BLaER1 (cell line): ENCODE results near the gene SOX10.
A peak's percentile ranks its signal among the peaks of the same experiment; 100 is the strongest.
"Not testable (repeated sequence)": the region's sequence is repeated elsewhere in the genome, so short reads cannot be mapped to it uniquely, and the experiment has no call there.

ENCODE experiments used
- H3K27ac ChIP-seq: shearing (Covaris generic); formaldehyde crosslinking; 2 replicates; pipeline ENCODE4 v1.8.1; 2022
- H3K27me3 ChIP-seq: shearing (Covaris generic); formaldehyde crosslinking; 2 replicates; pipeline ENCODE4 v1.8.1; 2022
- H3K36me3 ChIP-seq: shearing (Covaris generic); formaldehyde crosslinking; 2 replicates; pipeline ENCODE4 v1.8.1; 2022
- H3K4me1 ChIP-seq: shearing (Covaris generic); formaldehyde crosslinking; 2 replicates; pipeline ENCODE4 v1.8.1; 2022
- H3K4me2 ChIP-seq: shearing (Covaris generic); formaldehyde crosslinking; 2 replicates; pipeline ENCODE4 v1.8.1; 2022
- H3K4me3 ChIP-seq: shearing (Covaris generic); formaldehyde crosslinking; 2 replicates; pipeline ENCODE4 v1.8.1; 2022
- H3K9ac ChIP-seq: shearing (Covaris generic); formaldehyde crosslinking; 2 replicates; pipeline ENCODE4 v1.8.1; 2022
- H3K9me3 ChIP-seq: shearing (Covaris generic); formaldehyde crosslinking; 2 replicates; pipeline ENCODE4 v1.8.1; 2022
- H4K20me1 ChIP-seq: shearing (Covaris generic); formaldehyde crosslinking; 2 replicates; pipeline ENCODE4 v1.8.1; 2022
- Cebpa-rat ChIP-seq: shearing (Covaris generic); IDR thresholded peaks from 2 replicates; pipeline ENCODE4 v1.8.1; 2022

The SOX10 gene

GRCh38 chr22:37967147-37967546 is 17.2 kb downstream of the SOX10 start:
- Histone ChIP-seq H3K4me1 (peaks cover 9% of the 10 kb centered on the region), H3K9ac (no peak overlapping the region), H4K20me1 (peaks cover 24% of the 10 kb centered on the region), H3K9me3 (no peaks in the 10 kb centered on the region), H3K36me3 (peaks cover 75% of the 10 kb centered on the region), H3K4me3 (no peak overlapping the region), H3K27me3 (no peaks in the 10 kb centered on the region), H3K27ac (no peak overlapping the region), H3K4me2 (no peak overlapping the region)
- TF ChIP-seq Cebpa-rat = no peak

DNA sequence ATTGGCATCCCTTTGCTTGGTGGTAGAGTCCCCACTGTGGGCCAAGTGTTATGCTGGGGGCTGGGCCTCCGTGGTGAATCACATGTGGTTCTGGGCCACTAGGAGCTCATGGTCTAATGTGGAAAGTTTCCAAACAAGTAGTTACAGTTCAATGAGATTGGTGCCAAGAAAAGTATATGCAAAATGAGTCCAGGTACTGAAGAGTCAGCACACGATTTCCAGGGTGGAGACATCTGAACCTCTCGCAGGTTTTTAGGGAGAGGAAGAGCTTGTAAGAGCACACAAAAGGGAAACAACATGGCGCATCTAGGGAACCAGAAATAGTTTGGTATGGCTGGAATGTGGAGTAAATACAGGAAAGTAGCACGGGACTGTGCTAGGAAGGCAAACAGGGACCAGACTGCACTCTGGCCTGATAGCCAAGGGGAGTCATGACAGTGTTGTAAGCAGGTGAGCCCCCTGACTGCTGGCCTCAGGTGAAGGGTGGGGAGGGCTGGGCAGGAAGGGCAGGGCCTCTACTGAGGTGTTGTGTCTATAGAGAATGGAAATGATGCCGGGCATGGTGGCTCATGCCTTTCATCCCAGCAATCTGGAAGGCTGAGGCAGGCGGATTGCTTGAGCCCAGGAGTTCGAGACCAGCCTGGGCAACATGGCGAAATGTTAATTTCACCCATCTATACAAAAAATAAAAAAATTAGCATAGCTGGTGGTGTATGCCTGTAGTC is 18.3 kb downstream of the SOX10 start:
- Histone ChIP-seq H3K36me3 (peaks cover 84% of the 10 kb centered on the region), H3K4me1 (peaks cover 9% of the 10 kb centered on the region), H3K9me3 (no peaks in the 10 kb centered on the region), H3K27ac (no peak overlapping the region), H3K27me3 (no peaks in the 10 kb centered on the region), H4K20me1 (peaks cover 24% of the 10 kb centered on the region), H3K4me2 (no peak overlapping the region), H3K4me3 (no peak overlapping the region), H3K9ac (no peak overlapping the region)
- no peak for TF ChIP-seq Cebpa-rat

- Histone ChIP-seq H3K4me3 (no peak overlapping the region), H3K27me3 (no peaks in the 10 kb centered on the region), H3K4me2 (no peak overlapping the region), H4K20me1 (peaks cover 35% of the 10 kb centered on the region), H3K36me3 (peaks cover 95% of the 10 kb centered on the region), H3K9ac (no peak overlapping the region), H3K27ac (no peak overlapping the region), H3K4me1 (no peaks in the 10 kb centered on the region), H3K9me3 (no peaks in the 10 kb centered on the region)
- TF ChIP-seq Cebpa-rat = no peak
Observed at GRCh38 chr22:37961062-37961461, 23.3 kb downstream of the SOX10 start.

DNA sequence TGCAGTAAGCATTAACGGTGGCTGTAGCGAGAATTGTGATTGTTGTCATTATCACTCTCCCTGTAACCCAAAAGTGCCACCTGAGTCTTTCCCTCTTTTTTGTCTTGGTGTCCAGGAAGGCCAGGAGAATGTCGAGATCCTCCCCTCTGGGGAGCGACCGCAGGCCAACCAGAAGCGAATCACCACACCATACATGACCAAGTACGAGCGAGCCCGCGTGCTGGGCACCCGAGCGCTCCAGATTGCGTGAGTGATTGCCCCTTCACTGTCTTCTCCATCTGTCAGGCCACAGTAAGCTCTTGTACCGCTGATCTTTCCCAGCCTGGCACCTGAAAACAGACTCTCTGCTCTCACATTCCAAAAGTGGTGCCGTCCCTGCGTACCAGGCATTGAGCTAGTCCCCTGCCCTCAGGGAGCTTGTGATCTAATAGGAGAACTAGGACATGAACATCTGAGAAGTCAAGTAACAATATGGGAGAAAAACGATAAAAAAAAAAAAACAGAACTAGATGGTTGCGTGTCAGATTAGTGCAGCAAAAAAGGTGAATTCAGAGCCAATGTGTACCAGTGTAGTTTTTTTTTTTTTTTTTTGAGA is 25.0 kb downstream of the SOX10 start:
- Histone ChIP-seq H3K9me3 (no peaks in the 10 kb centered on the region), H3K4me3 (no peak overlapping the region), H3K27me3 (no peaks in the 10 kb centered on the region), H3K27ac (no peak overlapping the region), H3K4me1 (peaks cover 10% of the 10 kb centered on the region), H3K4me2 (no peak overlapping the region), H3K9ac (no peak overlapping the region), H3K36me3 (peaks cover 88% of the 10 kb centered on the region), H4K20me1 (peaks cover 27% of the 10 kb centered on the region)
- TF ChIP-seq Cebpa-rat = no peak

- Histone ChIP-seq H4K20me1 (peaks cover 22% of the 10 kb centered on the region), H3K4me1 (peaks cover 21% of the 10 kb centered on the region), H3K4me3 (no peak overlapping the region), H3K36me3 (peaks cover 67% of the 10 kb centered on the region), H3K27ac (no peak overlapping the region), H3K9ac (no peak overlapping the region), H3K4me2 (no peak overlapping the region), H3K27me3 (peaks cover 11% of the 10 kb centered on the region), H3K9me3 (no peaks in the 10 kb centered on the region)
- no peak for TF ChIP-seq Cebpa-rat
Observed at GRCh38 chr22:37957232-37957631, 27.1 kb downstream of the SOX10 start.

GRCh38 chr22:37955825-37956397 is 28.4 kb downstream of the SOX10 start:
- not testable (repeated sequence) for H3K27ac ChIP-seq, H3K9me3 ChIP-seq, H3K9ac ChIP-seq, H3K4me3 ChIP-seq, H3K4me2 ChIP-seq
- H3K36me3 ChIP-seq = peaks cover 54% of the 10 kb centered on the region
- H4K20me1 ChIP-seq = peaks cover 22% of the 10 kb centered on the region
- H3K27me3 ChIP-seq = peaks cover 24% of the 10 kb centered on the region
- H3K4me1 ChIP-seq = peaks cover 21% of the 10 kb centered on the region

DNA sequence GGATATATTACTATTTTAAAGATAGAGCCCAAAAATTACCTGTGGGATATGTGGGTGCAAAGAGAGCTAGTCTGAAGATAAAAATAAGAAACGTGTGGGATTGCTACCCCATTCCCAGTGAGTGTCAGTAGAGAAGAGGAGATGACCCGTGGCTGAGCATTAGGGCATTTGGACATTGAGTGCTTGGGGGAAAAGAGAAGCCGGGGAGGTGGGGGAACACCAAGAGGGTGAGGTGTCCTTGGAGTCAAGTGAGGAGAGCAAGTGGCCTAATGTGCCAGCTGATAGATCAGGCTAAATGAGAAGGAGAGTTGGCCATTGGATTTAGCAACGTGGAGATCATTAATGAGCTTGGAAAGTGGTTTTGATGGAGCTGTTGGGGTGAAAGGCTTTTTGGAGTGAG is 29.7 kb downstream of the SOX10 start:
- Histone ChIP-seq H3K9me3 (no peaks in the 10 kb centered on the region), H3K27ac (0 out of 2 replicates have a peak overlapping the region, but pooled peaks have one; percentile 9), H3K4me3 (peak overlapping the region; percentile 90), H3K4me1 (peaks cover 27% of the 10 kb centered on the region), H3K27me3 (peaks cover 24% of the 10 kb centered on the region), H3K4me2 (peak overlapping the region; percentile 96), H3K9ac (peak overlapping the region; percentile 90), H4K20me1 (peaks cover 22% of the 10 kb centered on the region), H3K36me3 (peaks cover 42% of the 10 kb centered on the region)
- TF ChIP-seq Cebpa-rat = no peak

DNA sequence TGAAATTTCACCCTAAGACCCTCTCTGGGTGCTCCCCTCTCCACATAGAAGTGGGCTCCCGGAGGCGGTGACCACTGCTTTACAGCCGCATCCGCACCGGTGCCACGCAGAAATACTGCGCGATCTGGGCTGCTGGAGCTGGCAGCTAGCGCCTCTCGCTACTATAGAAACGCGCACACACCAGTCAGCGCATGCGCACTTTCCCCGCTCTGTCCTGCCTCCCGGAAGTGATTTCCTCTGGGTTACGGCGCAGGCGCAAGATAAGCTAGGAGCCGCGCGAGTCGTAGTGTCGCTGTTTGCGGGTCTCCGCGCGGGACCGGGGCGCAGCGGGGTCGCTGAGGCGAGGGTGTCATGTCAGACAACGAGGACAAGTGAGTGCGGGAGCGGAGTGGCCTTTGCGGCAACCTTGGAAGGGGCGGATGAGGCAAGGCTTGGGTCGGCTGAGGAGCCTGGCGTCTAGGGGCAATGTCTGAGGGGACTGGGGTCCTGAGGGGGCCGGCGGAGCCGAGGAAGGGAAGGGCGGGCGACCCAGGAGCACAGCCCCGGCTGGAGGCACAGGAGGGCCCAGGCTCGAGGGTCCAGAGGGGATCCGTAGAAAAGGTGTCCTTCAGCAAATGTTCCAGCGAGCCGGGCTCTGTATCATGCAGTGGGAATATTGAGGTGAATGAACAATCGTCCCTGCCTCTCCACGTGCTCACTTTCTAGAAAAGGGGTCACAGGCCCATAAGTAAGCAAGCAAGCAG is 30.7 kb downstream of the SOX10 start, which contains the start of the genes C22orf23 and POLR2F:
C22orf23 (minus strand) TSS at position 165 of the 743 bp plus-strand sequence. CDS start 452 bp downstream, outside the sequence.
POLR2F (plus strand) TSS at position 263 of the 743 bp plus-strand sequence; CDS start at position 352, 89 bp downstream.
- peak within 1 kb of the TSS; percentile 96 for H3K4me2 ChIP-seq
- H3K4me1 ChIP-seq = peaks cover 30% of the 10 kb centered on the region
- peak within 1 kb of the TSS; percentile 90 for H3K9ac ChIP-seq
- no peak for TF ChIP-seq Cebpa-rat
- peak within 1 kb of the TSS; percentile 82 for H3K27ac ChIP-seq
- H3K9me3 ChIP-seq = no peaks in the 10 kb centered on the region
- peaks cover 31% of the 10 kb centered on the region for H3K36me3 ChIP-seq
- peaks cover 24% of the 10 kb centered on the region for H3K27me3 ChIP-seq
- peaks cover 22% of the 10 kb centered on the region for H4K20me1 ChIP-seq
- peak within 1 kb of the TSS; percentile 90 for H3K4me3 ChIP-seq

DNA sequence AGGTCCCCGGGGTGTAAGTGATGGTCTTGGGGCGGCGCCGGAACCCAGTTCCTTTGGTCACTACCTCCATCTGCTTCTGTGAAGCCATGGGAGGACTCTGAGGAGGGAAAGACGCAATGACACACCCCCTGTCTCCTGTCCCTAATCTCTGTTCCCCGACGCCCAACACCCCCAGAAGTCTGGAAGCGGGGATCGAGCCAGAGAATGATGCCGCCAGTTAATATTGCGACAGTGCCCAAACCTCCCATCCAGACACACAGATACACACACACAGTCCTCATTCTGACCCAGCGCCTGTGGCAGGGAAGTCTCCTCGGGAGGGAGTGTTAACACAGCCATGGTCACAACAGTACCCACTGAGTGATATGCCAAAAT is 31.3 kb downstream of the SOX10 start:
- H3K27me3 ChIP-seq = peaks cover 24% of the 10 kb centered on the region
- H3K4me3 ChIP-seq = peak overlapping the region; percentile 90
- H3K4me1 ChIP-seq = peaks cover 30% of the 10 kb centered on the region
- H4K20me1 ChIP-seq = peaks cover 22% of the 10 kb centered on the region
- H3K9ac ChIP-seq = peak overlapping the region; percentile 90
- H3K4me2 ChIP-seq = peak overlapping the region; percentile 96
- H3K36me3 ChIP-seq = peaks cover 26% of the 10 kb centered on the region
- H3K9me3 ChIP-seq = no peaks in the 10 kb centered on the region
- no peak for TF ChIP-seq Cebpa-rat
- no peak overlapping the region for H3K27ac ChIP-seq

DNA sequence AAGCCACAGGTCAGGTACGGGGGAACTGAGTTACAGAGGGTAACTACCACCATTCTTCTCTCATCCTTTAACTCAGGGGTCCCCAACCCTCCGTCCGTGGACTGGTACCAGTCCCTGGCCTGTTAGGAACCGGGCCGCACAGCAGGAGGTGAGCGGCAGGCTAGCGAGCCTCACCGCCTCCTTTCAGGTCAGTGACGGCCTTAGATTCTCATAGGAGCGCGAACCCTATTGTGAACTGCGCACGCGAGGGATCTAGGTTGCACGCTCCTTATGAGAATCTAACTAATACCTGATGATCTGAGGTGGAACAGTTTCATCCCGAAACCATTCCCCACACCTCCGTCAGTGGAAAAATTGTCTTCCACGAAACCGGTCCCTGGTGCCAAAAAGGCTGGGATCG is 31.7 kb downstream of the SOX10 start:
- Histone ChIP-seq H3K27me3 (peaks cover 24% of the 10 kb centered on the region), H3K4me1 (peaks cover 30% of the 10 kb centered on the region), H3K4me2 (peak overlapping the region; percentile 96), H3K4me3 (peak overlapping the region; percentile 90), H4K20me1 (peaks cover 19% of the 10 kb centered on the region), H3K36me3 (peaks cover 21% of the 10 kb centered on the region)
- not testable (repeated sequence) for H3K27ac ChIP-seq, H3K9ac ChIP-seq, H3K9me3 ChIP-seq
